ENCODE data around the gene ALKBH3.

ALKBH3 gene

GRCh38 chr11:43898574-43898973, 17.9 kb downstream of the ALKBH3 start:
- DNase-seq, result no peak

DNA sequence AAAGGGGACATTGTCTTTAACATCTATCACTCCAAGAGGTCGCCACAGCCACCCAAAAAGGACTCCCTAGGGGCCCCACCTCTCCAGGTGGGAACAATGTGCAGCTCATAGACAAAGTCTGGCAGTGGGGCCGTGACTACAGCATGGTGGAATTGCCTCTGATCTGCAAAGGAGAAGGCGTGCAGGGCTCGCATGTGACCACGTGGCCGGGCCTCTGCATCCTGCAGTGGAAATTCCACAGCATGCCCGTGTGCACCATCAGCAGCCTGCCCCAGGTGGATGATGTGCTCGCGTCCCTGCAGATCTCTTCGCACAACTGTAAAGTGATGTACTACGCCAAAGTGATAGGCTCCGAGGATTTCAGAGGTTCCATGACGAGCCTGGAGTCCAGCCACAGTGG, 18.5 kb downstream of the ALKBH3 start:
- DNase-seq, result no peak

DNA sequence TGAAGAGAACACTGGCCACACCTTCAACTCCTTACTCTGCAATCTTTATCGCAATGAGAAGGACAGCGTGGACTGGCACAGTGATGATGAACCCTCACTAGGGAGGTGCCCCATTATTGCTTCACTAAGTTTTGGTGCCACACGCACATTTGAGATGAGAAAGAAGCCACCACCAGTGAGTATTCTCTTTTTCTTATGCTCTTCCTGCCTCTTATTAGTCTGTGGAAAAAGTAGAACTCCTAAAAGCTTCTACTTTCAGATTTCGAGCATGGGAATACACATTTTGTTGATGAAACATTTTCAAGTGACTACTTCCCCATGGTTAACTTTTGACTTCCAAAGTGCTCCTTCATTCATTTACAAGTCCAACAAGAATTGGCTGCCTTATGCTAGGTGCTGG, 20.9 kb downstream of the ALKBH3 start:
- no peak for DNase-seq

DNA sequence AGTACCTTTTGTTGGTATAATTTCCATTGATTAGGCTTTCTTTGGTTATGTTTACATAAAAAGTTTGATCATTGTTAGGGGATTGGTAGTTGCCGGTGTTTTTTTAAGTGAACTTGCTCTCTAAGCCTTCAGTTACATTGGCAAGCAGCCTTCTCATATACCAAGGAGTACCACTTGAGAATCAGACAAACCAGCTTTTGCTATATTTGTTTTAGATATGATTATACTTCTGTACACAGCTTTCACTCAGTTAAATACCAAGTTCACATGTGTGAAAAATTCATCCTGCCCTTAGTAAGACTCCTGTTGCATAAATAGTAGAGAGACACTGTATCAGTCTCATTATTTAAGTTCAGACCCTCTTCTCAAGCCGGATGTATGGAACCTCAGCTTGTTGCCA, 22.4 kb downstream of the ALKBH3 start:
- DNase-seq, result no peak

GRCh38 chr11:43903969-43904368, 23.3 kb downstream of the ALKBH3 start:
- DNase-seq, result no peak

- DNase-seq, result no peak
Observed at GRCh38 chr11:43904742-43905535, 24.3 kb downstream of the ALKBH3 start.

GRCh38 chr11:43905813-43906241, 25.2 kb downstream of the ALKBH3 start:
- no peak for DNase-seq

GRCh38 chr11:43907028-43907975, 26.7 kb downstream of the ALKBH3 start:
- DNase-seq, result no peak

GRCh38 chr11:43908191-43908590, 27.6 kb downstream of the ALKBH3 start:
- no peak for DNase-seq

DNA sequence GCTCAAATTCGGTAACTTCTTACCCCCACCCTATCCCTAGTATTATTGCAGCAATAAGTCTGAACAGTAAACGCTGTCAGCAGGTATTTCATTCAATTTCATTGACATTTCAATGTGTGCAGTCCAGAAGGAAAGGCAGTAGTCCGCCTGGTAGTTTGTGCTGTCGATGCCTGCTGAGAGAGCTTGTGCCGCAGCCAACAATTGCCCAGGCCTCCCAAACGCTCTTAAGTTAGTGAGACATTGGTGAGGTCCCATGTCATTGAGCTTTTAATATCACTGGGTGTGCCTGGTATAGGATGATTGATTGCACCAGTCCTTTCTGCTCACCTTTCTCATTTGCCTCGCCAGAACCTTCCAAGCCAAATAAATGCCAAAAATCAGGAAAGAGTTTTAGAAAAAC, 28.1 kb downstream of the ALKBH3 start:
- no peak for DNase-seq

DNA sequence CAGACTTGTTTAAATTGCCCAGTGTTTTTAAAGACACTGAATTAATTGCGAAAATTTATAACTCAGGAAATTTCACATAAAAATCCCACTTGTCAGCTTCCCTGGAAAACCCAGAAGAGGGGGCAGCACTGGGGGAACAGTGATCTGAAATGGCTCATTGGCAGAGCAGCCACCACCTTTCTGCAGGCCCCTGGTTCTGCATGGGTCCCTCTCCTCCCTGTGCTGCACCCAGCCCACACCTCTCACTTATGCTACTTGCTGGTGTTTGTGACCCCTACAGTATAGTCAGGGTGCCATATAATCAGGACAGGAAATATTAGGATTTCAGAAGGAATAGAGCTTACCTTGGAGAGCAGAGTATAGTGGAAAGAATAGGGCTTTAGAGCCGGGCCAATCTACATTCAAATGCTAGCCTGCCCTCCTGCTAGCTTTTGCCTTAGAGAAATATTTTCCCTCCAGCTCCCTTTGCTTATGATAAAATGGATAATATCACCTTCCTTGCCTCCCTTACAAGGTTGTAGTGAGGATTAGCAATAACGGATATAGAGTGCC, 33.3 kb downstream of the ALKBH3 start:
- no peak for DNase-seq

GRCh38 chr11:43914466-43914865, 33.8 kb downstream of the ALKBH3 start:
- DNase-seq, result no peak

GRCh38 chr11:43916621-43917020, 36.0 kb downstream of the ALKBH3 start:
- no peak for DNase-seq

DNA sequence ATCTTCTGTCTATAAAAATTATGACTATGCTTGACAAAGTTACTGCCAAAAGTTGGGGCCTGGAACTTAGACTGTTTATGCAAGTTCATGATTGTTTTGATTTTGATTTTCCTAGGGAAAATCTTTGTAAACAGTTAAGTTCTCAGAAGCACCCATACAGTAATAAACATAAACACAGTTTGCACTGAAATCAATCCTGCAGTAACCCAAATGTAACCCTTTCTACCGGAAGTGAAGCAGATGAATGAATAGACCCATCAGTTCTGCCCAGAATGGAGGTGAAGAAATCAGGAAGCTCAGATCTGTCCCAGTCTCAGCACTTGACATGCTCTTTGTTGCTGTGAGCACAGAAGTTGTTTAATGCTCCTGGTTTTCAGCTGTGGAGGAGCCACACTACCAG, 37.2 kb downstream of the ALKBH3 start:
- no peak for DNase-seq

DNA sequence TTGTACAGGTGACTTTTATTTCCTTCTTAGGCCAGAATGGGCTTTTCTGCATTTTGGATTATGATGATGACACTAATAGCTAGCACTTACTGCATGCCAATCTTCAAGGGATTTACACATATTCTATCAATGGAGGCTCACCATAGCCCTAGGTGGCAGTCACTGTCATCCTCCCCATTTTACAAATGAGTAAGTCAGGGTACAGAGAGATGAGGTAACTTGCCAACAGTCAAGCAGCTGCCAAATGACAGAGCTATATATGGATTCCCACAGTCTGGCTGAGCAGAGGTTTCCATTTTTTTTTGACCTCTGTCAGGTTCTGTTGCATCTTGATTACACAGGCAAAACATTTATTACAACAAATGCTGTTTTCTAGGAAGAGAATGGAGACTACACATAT, 38.0 kb downstream of the ALKBH3 start:
- no peak for DNase-seq

GRCh38 chr11:43919852-43920597, 39.4 kb downstream of the ALKBH3 start:
- no peak for DNase-seq

DNA sequence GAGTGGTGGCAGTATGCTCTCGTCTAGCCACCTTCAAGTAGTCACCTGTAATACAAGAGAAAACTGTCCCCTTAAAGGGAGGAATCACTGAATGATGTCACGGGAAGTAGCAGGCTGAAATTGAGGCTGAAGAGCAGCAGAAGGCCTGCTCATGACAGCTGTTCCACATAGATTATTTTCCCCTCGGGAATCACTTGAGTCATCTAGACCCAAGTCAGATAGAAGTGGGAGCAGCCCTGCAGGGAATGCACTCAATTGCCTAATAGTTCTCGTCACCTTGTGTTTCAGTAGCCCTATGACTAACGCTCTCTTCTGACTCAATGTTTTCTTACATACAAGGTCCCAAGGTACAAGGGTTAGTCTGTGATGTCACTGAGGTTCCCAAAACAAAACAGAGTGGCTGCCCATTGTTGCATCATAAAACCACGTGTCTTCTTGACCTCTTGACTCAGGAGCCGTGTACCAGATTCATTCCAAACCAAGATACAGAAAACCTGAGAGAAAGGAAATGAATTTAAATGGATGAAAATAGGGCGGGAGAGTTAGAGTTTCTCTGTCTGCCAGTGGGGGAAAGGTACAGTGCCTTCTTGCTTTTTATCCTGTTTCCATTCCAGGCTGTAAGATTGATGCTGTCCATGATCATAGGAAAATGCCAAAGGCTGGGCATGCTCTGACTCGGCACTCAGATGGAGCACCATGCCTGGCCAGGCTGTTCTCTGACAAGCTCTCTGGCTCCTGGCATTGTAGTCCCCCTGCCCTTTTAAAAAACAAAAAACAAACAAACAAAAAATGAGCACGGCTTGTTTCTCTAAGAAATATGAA, 40.2 kb downstream of the ALKBH3 start:
- DNase-seq, result no peak

DNA sequence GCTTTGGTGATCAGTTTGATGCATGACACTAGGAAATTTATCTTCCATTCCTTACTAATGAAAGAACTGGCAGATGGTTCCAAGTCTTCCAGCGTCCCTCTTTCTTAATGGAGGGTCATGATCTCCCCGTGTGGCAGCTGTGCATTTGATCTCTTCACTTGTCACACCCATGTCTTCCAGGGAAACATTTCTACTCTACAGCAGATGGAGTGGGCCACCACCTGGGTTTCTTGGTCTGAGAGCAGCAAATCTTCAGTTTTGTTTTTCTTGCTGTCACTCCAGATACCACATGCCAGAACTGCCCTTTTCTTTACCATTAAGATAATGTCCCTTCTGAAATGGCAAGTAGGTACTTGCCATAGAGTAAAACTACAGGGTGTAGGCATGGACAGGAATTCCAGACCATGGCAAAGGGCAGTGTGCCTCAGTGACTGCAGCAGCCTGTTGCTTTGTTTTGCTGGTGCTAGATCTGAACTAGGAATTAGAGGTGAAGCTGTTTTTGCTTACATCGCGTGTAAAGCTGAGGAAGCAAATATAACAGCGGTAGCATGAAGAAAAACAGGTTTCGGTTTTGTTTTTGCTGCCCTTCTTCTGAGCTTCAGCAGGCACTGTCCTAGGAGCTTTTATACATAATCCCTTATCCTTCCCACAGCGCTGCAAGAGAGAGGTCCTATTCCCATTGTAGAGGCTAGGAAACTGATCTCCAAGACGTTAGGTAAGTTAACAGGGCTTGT, 41.1 kb downstream of the ALKBH3 start:
- DNase-seq, result no peak

DNA sequence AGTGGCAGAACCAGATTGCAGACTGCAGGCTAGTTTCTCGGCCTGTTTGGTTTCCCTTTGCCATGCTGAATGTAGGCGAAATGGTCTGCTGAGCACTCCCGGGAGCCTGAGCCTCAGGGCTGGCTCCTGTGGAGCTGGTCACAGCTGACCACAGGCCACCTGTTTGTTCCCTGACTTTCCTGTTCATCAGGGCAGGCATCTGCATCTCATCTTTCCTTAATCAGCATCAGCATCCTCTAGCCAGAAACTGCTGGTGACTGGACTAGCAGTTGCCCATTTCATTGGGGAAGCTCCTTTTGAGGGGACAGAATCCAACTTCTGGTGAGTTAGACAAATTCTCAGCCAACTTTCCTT, 41.6 kb downstream of the ALKBH3 start:
- DNase-seq, result no peak

- DNase-seq, result no peak
Observed at GRCh38 chr11:43922744-43923405, 42.2 kb downstream of the ALKBH3 start.

Measured in CD4-positive, alpha-beta T cell treated with Interleukin-10 for 1 hour (primary cell).